HG03354 (cell line): Measurements from ENCODE around the gene MUC4.
"Not testable (repeated sequence)": the region's sequence is repeated elsewhere in the genome, so short reads cannot be mapped to it uniquely, and the experiment has no call there.

Source experiments
- ATAC-seq: cut with Tn5 transposase; IDR thresholded peaks from one replicate; pipeline ENCODE4 v1.9.1; 2021; ENCODE audit warnings: mild to moderate bottlenecking; ENCODE audit not compliant: unreplicated experiment, poor library complexity, severe bottlenecking

MUC4 gene

GRCh38 chr3:195752066-195752465, 59.7 kb downstream of the MUC4 start:
- no peak for ATAC-seq

GRCh38 chr3:195751560-195751959, 60.2 kb downstream of the MUC4 start:
- no peak for ATAC-seq

GRCh38 chr3:195750797-195751520, 60.8 kb downstream of the MUC4 start:
- ATAC-seq: no peak

GRCh38 chr3:195749101-195749500, 62.6 kb downstream of the MUC4 start:
- not testable (repeated sequence) for ATAC-seq

GRCh38 chr3:195748661-195749060, 63.1 kb downstream of the MUC4 start:
- ATAC-seq: no peak

GRCh38 chr3:195746751-195747150, 65.0 kb downstream of the MUC4 start:
- no peak for ATAC-seq

- ATAC-seq: no peak
These were observed 65.4 kb downstream of the MUC4 start for GRCh38 chr3:195746346-195746745.

GRCh38 chr3:195744437-195744836, 67.3 kb downstream of the MUC4 start:
- no peak for ATAC-seq

- ATAC-seq: no peak
These were observed 72.1 kb downstream of the MUC4 start for GRCh38 chr3:195739561-195740111.

GRCh38 chr3:195738274-195739044, 73.3 kb downstream of the MUC4 start:
- no peak for ATAC-seq

- not testable (repeated sequence) for ATAC-seq
These were observed 73.9 kb downstream of the MUC4 start for GRCh38 chr3:195737782-195738181.

- no peak for ATAC-seq
These were observed 74.8 kb downstream of the MUC4 start for GRCh38 chr3:195736866-195737490.

GRCh38 chr3:195735036-195735695, 76.6 kb downstream of the MUC4 start:
- no peak for ATAC-seq

- no peak for ATAC-seq
These were observed 78.8 kb downstream of the MUC4 start for GRCh38 chr3:195732940-195733339.

GRCh38 chr3:195731356-195731905, 80.3 kb downstream of the MUC4 start:
- ATAC-seq: no peak

- ATAC-seq: no peak
These were observed 82.1 kb downstream of the MUC4 start for GRCh38 chr3:195729476-195730251.

GRCh38 chr3:195728789-195729188, 82.9 kb downstream of the MUC4 start:
- ATAC-seq: not testable (repeated sequence)

GRCh38 chr3:195727606-195728195, 84.0 kb downstream of the MUC4 start:
- no peak for ATAC-seq
